ENCODE measurements around the gene RRBP1.

Gene RRBP1

GRCh38 chr20:17699931-17700351 lies 17.9 kb upstream of the RRBP1 start, which contains the start of gene BANF2:
BANF2 (plus strand) TSS chr20:17699966; CDS start chr20:17725026, 25,060 bp downstream.
- TF ChIP-seq SIN3A (IDR thresholded peaks at IDR 0.05; ENCODE audit: borderline replicate concordance, insufficient read depth, low read length), result no peak
- TF ChIP-seq TAF1 (IDR thresholded peaks at IDR 0.05; ENCODE audit: borderline replicate concordance, insufficient read depth, low read length), result no peak
- no peak for TF ChIP-seq POLR2AphosphoS5 (IDR thresholded peaks at IDR 0.05; ENCODE audit: low read depth, low read length)
- no peak for TF ChIP-seq REST (IDR thresholded peaks at IDR 0.05; ENCODE audit: insufficient read depth in 1 of 2, low read depth in 2 of 2, low read length in 2 of 2)
- TF ChIP-seq FOXP2 (optimal IDR thresholded peaks at IDR 0.05; ENCODE audit: borderline replicate concordance, extremely low read depth, extremely low read length, insufficient read depth), result no peak

DNA sequence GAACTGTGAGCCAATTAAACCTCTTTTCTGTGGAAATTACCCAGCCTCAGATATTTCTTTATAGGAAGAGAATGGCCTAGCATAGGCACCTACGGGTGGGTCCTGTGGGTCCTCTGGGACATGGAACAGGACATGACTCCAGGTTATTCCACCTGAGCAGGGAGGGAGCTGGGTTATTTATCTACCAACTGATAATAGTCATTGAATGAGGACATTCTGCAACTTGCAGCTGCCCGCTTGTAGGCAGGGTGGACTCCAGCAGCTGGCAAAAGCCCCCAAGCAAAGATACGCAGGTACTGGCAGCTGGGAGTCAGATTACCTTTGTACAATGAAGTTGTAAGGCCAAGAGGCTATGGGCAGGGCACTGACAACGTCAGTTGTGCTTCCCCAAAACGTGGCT lies 16.3 kb upstream of the RRBP1 start:
- TF ChIP-seq SIN3A (IDR thresholded peaks at IDR 0.05; ENCODE audit: borderline replicate concordance, insufficient read depth, low read length) (no peak), FOXP2 (optimal IDR thresholded peaks at IDR 0.05; ENCODE audit: borderline replicate concordance, extremely low read depth, extremely low read length, insufficient read depth) (no peak), TAF1 (IDR thresholded peaks at IDR 0.05; ENCODE audit: borderline replicate concordance, insufficient read depth, low read length) (no peak), POLR2AphosphoS5 (IDR thresholded peaks at IDR 0.05; ENCODE audit: low read depth, low read length) (no peak), REST (IDR thresholded peaks at IDR 0.05; ENCODE audit: insufficient read depth in 1 of 2, low read depth in 2 of 2, low read length in 2 of 2) (no peak)

DNA sequence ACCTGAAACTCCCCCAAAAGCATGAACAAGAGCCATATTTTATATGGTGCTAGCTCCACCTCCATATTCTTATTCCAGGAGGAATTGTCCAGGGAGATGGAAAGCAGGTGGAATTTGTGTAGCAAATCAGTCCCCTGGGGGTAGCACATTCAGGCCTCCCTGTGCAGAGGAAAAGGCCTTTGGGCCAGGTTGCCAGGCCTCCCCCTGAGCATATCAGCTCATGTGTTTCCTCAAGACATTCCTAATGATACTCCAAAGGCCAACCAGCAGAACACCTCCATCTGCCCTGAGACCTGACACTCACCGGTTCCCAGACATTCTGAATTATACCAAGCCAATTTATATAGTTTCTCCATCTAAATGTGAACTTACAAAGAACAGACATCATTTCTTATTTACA lies 15.1 kb upstream of the RRBP1 start:
- TF ChIP-seq FOXP2 (optimal IDR thresholded peaks at IDR 0.05; ENCODE audit: borderline replicate concordance, extremely low read depth, extremely low read length, insufficient read depth) (no peak), REST (IDR thresholded peaks at IDR 0.05; ENCODE audit: insufficient read depth in 1 of 2, low read depth in 2 of 2, low read length in 2 of 2) (no peak), SIN3A (IDR thresholded peaks at IDR 0.05; ENCODE audit: borderline replicate concordance, insufficient read depth, low read length) (no peak), POLR2AphosphoS5 (IDR thresholded peaks at IDR 0.05; ENCODE audit: low read depth, low read length) (no peak)

GRCh38 chr20:17696287-17696686 lies 14.2 kb upstream of the RRBP1 start:
- TF ChIP-seq TAF1 (IDR thresholded peaks at IDR 0.05; ENCODE audit: borderline replicate concordance, insufficient read depth, low read length), result no peak
- no peak for TF ChIP-seq SIN3A (IDR thresholded peaks at IDR 0.05; ENCODE audit: borderline replicate concordance, insufficient read depth, low read length)
- TF ChIP-seq REST (IDR thresholded peaks at IDR 0.05; ENCODE audit: insufficient read depth in 1 of 2, low read depth in 2 of 2, low read length in 2 of 2), result no peak
- TF ChIP-seq POLR2AphosphoS5 (IDR thresholded peaks at IDR 0.05; ENCODE audit: low read depth, low read length), result no peak
- TF ChIP-seq FOXP2 (optimal IDR thresholded peaks at IDR 0.05; ENCODE audit: borderline replicate concordance, extremely low read depth, extremely low read length, insufficient read depth), result no peak

DNA sequence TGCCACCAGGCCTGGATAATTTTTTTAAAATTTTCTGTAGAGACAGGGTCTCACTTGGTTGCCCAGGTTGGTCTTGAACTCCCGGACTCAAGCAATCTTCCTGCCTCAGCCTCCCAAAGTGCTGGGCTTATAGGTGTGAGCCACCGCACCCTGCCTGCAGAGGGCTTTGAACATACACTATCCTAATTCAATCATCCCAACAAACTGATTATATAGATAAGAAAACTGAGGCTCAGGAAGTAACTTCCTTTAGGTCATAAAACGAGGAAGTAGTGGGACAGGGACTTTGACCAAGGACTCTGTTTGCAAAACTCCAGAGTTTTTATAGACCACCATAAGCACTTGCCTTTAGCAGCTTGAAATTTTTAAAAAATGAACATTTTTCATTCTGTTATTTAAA lies 12.7 kb upstream of the RRBP1 start:
- TF ChIP-seq TAF1 (IDR thresholded peaks at IDR 0.05; ENCODE audit: borderline replicate concordance, insufficient read depth, low read length) (no peak), REST (IDR thresholded peaks at IDR 0.05; ENCODE audit: insufficient read depth in 1 of 2, low read depth in 2 of 2, low read length in 2 of 2) (no peak), SIN3A (IDR thresholded peaks at IDR 0.05; ENCODE audit: borderline replicate concordance, insufficient read depth, low read length) (no peak), FOXP2 (optimal IDR thresholded peaks at IDR 0.05; ENCODE audit: borderline replicate concordance, extremely low read depth, extremely low read length, insufficient read depth) (no peak), POLR2AphosphoS5 (IDR thresholded peaks at IDR 0.05; ENCODE audit: low read depth, low read length) (no peak)
